Right renal cortex interstitium (tissue), 3 donors: ENCODE measurements around the gene SMCO4. TPM values are rescaled to one million over a fixed set of nuclear protein-coding genes. Genes with fewer than 3 reads are reported as not detected.
"Not testable (repeated sequence)": the region's sequence is repeated elsewhere in the genome, so short reads cannot be mapped to it uniquely, and the experiment has no call there.

ENCODE experiments used
- DNase-seq, 3 donors: peaks; one replicate each; pipeline ENCODE4 v3.0.0-alpha.2; 2013; ENCODE audit warnings: low read depth in 3 of 3, low spot score in 2 of 3
- polyA plus RNA-seq, 3 donors: library from polyadenylated mRNA; unstranded; fragments of 120-200 nt; gene quantifications; one replicate each; pipeline ENCODE4 v1.2.1, GENCODE V29; 2013; ENCODE audit not compliant: insufficient read length in 3 of 3

SMCO4 gene, protein sequence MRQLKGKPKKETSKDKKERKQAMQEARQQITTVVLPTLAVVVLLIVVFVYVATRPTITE
- polyA plus RNA-seq = 10 to 100 TPM; 13.5 to 14.8 (median 14.5) TPM

DNA sequence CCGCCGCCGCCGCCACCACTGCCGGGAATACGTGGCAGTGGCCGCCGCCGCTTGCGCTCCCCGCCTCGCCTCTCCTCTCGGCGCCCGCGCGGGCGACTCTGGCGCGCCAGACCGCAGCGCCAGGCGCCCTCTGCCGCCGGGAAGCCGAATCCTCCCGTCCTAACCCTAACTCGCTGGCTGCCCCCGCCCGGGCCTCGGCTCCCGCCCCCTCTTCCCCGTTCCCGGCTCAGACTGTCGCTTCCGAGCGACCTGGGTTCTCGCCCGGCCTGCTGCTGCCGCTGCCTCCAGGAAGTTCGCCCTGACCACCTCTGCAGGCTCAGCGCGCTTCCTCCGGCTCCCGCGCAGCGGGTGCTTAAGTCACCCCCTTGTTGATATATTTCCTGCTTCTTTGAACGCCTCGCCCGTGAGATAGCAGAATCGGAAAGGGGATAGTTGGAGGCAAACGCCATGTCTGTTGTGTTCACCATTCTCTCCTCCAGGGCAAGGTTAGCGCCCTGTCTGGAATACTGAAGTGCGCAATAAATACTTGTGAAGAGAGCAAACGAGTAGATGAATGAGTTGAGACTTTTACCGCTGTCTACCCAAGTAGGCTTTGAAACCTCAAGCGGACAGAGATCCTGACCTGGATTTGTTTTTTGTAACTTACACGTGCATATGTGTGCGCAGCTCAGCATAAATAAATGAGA, at the start of gene SMCO4:
TSS of gene SMCO4 (minus strand) at position 100 of the 686 bp plus-strand sequence. CDS start 64,202 bp downstream, outside the sequence.
- DNase-seq = peak in 1 of 3 donors; percentile 58

DNA sequence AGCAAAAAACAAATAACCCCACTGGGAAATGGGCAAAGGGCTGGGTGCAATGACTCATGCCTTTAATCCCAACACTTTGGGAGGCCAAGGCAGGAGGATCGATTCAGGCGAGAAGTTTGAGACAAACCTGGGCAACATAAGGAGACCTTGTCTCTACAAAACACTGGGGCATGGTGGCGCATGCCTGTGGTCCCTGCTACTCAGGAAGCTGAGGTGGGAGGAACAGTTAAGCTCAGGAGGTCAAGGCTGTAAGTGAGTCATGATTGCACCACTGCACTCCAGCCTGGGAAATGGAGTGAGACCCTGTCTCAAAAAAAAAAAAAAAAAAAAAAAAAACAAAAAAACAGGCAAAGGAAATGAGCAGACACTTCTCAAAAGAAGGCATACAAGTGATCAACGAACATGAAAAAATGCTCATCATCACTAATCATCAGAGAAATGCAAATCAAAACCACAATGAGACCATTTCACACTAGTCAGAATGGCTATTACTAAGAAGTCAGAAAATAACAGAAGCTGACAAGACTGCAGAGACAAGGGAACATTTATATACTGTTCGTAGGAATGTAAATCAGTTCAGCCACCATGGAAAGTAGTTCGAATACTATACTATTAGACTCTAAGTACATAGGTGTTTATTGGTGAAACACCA, 48.2 kb upstream of the SMCO4 start:
- DNase-seq = no peak

DNA sequence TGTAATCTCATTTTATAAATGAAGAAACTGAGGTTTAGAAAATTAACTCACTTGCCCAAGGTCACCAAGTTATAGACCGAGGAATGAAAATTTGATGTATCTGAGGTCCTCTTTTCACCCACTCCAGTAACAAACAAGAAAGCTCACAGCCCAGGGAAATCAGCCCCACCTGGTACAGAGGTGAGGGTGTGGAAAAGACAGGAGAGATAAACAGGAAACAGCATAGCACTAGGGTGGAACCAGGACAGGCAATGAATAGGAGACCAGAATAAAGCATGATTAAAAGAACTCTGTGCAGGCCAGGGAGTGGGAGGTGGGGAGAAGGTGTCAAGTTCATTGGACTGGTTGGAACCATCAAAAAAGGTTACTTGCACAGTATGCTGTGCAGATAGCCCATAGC, 46.2 kb upstream of the SMCO4 start:
- DNase-seq = no peak

DNA sequence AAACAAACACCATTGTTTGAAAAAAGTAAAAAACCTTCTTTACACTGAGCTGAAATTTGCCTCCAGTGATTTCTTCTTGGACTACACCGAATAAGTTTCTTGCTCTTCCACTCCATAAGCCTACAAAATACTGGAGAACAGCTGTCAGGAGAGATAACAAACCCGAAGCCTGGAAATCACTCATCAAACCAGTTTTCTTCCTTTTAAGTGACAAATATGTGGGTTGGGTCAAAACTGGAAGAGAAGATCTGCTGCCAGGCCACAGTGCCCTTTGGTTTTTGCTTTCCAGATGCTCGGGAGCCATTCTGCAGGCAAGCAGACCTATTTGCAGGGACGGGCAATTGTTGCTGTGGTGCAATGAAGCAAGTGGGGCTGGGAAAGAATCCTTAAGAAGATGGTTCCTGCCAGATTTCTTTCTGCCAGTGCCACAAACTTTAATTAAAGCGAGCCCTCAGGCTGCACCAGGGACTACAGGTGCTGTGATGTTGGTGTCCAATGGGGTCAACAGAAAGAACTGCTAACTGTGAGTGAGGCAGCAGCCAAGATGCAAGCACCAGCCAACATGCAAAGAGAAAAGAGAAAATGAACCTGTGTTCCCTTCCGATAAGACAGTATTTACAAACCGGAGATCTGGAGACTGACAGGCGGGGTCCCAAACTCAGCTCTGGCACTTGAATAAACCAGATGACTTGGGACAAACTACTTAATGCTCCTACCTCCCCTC, 44.8 kb upstream of the SMCO4 start:
- DNase-seq = no peak

DNA sequence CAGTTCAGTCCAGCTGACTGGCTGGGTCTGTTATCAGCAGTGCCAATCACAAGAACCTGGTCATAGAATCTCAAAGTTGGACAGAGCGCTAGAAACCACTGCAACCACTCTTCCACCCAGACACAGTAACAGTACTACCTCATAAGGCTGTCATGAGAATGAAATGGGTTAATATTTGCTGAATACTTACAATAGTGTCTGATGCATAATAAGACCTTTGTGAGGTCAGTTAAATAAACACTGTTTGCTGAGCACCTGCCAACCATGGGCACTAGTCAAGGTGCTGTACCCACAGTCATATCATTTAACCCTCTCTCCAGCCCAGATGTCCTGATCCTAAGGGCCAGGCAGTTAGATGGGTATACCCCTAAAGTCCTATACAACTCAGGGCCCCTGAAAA, 44.2 kb upstream of the SMCO4 start:
- DNase-seq = not testable (repeated sequence)

DNA sequence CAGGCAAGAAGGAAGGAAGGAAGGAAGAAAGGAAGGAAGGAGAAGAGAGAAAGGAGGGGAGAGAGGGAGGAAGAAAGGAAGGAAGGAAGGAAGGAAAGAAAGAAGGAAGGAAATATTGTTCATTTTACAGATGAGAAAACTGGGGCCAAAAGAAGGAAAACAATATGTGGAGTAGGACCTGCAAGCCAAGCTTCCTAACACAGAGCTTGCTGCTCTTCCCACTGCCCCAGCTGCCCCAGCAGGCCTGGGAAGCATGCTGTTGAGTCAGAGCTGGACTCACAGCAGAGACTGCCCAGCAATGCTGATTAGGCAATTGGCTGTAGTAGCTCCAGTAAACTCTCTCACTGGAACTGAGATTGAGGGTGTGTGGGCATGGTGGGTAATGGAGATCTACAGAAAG, 42.6 kb upstream of the SMCO4 start:
- DNase-seq = no peak

DNA sequence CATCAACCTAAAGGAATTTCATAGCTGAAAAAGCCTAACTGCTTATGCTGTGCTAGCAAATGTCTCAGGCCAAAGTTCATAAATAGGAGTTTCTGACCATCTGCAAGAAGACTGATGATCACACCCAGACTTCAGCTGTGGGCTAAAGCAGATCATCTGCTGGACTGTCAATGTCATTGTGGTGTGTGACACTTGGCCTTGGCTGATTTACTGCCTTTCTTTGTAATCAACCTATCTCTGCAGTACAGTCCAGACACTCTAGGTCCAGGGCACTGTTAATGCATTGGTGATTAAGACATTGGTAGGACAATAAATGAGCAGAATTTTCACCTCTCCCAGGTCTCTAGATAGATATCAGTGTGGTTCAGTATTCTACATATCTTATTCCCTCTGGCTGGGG, 40.3 kb upstream of the SMCO4 start:
- DNase-seq = no peak

DNA sequence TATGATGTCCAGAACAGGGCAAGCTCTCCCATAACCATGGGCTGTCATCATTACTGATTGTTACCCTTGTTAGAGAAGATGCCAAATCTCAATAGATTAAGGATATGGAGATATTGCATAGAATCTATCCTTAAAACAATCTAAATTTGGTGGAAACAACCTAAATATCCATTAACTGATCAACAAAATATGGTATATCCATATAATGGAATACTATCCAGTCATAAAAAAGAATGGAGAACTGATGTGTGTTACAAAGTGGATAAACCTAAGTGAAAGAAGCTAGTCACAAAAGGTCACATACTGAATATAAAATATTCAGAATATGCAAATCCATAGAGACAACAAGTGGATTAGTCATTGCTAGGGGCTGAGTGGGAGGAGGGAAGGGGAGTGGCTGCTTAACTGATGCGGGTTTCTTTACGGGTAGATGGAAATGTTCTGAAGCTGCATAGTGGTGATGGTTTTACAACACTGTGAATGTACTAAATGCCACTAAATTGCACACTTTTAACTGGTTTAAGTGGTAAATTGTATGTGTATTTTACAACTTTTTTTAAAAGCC, 36.1 kb upstream of the SMCO4 start:
- DNase-seq = no peak

DNA sequence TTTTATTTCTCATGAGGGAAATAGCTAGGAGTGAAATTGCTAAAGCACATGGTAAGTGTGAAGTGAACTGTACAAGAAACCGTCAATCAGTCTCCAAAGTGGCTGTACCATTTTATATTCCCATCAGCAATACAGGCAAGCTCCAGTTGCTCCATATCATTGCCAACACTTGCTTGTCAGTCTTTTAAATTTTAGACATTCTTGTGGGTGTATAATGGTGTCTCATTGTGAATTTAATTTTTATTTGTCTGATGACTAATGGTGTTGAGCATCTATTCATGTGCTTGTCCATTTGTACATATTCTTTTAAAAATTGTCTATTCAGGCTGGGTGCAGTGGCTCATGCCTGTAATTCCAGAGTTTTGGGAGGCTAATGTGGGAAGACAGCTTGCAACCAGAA, 34.1 kb upstream of the SMCO4 start:
- DNase-seq = no peak

DNA sequence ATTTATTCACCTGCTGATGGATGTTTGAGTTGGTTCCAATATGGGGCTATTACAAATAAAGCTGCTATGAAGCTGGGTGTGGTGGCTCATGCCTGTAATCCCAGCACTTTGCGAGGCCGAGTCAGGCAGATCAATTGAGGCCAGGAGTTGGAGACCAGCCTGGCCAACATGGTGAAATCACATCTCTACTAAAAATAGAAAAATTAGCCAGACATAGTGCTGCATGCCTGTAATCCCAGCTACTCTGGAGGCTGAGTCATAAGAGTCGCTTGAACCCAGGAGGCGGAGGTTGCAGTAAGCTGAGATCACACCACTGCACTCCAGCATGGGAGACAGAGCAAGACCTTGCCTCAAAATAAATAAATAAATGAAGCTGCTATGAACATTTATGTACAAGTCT, 33.7 kb upstream of the SMCO4 start:
- not testable (repeated sequence) for DNase-seq

DNA sequence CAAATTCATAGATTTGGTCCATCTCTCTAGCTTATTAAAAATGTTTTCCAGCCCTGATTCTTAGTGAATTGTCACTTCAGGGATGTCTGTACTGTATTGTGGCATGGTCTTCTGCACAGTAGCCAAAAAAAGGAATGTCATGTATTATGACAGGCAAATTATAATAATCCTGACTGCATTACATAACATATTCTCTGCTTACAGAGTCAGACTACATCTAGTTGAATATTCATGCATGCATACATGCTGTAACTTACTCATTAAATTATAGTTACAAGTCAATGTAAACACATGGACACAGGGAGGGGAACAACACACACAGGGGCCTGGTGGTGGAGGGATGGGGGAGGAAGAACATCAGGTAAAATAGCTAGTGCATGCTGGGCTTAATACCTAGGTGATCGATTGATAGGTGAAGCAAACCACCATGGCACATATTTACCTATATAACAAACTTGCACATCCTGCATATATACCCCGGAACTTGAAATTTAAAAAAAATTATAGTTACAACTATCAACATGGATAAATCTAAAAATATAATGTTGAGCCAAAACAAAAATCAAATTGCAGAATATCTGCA, 31.5 kb upstream of the SMCO4 start:
- DNase-seq = no peak

DNA sequence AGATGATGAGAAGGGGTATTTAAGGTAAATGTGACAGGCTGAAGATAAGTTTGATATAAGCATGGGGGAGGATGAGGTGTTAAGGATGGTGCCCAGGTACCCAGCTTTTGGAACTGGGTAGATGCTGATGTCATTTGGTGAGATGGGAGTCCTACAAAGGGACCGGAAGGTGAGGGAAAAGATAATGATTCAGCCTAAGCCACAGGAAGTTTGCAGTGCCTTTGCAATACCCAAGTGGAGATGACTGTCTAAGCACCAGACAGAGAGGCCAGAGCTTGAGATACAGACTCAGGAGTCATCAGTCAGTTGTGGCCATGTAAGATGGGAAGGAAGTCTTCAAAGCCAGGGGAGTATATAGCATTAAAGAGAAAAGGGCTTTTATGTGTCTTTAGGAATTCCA, 30.0 kb upstream of the SMCO4 start:
- DNase-seq = no peak

DNA sequence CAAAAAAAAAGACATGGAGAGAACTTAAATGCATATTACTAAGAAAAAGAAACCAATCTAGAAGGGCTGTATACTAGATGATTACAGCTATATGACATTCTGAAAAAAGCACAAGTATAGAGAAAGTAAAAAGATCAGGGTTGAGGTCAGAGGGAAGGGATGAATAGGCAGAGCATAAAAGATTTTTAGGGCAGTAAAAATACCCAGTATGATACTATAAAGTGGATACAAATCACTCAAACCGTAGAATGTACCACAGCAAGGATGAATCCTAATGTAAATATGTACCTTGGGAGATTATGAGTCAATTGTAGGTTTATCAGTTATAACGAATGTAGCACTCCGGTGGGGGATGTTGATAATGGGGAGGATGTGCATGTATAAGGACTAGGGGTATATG, 29.4 kb upstream of the SMCO4 start:
- DNase-seq = no peak

DNA sequence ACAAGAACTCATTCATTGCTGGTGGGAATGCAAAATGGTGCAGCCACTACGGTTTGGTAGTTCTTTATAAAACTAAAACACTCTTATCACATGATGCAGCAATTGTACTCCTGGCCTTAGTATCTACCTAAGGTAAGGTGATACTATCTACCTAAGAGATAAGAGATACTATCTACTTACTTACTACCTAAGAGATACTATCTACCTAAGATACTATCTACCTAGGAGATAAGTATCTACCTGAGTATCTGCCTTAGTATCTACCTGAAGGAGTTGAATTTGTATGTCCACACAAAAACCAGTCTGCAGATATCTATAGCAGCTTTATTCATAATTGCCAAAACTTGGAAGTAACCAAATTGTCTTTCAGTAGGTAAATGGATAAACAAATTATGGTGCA, 29.0 kb upstream of the SMCO4 start:
- DNase-seq = no peak

DNA sequence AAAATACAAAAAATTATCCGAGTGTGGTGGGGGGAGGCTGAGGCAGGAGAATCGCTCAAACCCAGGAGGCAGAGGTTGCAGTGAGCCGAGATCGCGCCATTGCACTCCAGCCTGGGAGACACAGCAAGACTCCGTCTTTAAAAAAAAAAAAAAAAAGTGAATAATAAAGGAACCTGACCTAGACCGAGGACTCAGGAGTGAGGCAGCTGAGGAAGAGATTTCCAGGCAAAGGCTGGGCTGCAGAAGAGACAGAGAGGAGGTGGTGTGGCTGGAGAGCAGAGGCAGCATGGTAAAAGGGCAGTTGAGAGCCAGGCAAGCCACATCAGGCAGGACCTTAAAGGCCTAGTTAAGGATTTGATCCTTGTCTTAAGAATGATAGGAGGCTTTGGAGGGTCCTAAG, 28.4 kb upstream of the SMCO4 start:
- no peak for DNase-seq

DNA sequence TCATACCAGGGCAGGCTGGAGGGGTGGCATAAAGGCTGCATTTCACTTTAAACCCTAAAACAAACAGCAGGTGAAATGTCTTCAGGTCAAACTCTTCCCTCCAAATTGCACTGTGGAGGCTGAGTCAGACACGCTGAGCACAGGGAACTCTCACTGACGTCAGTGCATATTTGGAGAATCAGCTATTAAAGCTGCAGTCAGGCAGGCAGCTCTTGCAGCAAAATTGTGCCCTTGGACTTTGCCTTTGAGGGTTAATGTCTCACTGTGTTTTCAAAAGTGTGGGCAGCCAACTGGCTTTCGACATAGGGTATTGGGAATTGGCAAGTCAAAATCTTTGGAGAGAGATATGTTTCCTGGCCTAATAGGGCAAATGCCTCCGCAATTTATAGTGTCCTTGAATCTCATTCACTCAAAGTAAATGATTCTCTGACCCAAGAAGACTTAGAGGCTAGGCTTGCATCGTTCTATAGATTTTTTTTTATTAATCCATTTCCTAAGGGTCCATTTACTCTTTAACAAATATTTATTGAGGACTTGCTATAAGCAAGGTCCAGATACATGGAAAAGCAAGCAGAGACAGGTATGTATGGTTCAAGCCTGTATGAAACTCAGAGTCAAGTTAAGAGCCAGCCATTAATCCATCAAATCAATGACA, 27.7 kb upstream of the SMCO4 start:
- peak in 1 of 3 donors; percentile 8 for DNase-seq

DNA sequence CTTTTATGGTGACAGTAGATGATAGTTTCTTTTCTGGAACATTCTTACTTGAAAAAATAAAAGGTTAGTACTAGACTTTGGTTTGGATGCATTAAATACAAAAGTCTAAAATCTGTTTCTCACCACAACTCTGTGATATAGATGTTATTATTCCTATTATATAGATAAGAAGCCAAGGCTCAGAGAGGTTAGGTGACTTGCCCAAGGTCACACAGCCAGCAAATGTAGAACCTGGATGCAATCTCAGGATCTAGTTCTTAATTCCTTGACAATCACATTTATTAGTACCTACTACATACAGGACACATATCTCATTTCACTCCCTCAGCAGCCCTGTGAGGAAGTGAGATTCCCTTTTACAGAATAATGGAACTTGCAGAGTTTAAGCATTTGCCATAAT, 26.3 kb upstream of the SMCO4 start:
- DNase-seq = no peak

DNA sequence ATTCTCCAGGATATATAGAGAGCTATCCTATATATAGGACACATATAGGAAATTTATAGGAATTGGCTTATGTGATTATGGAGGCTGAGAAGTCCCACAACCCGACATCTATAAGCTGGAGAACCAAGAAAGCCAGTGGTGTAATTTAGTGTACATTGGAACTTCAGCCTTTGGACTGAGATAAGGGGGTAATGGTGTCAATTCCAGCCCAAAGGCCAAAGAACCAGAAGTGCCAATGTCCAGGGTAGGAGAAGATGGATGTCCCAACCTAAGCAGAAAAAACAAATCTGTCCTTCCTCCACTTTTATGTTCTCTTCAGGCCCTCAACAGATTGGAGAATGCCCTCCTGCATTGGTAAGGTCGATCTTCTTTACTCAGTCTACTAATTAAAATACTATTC, 25.5 kb upstream of the SMCO4 start:
- no peak for DNase-seq

DNA sequence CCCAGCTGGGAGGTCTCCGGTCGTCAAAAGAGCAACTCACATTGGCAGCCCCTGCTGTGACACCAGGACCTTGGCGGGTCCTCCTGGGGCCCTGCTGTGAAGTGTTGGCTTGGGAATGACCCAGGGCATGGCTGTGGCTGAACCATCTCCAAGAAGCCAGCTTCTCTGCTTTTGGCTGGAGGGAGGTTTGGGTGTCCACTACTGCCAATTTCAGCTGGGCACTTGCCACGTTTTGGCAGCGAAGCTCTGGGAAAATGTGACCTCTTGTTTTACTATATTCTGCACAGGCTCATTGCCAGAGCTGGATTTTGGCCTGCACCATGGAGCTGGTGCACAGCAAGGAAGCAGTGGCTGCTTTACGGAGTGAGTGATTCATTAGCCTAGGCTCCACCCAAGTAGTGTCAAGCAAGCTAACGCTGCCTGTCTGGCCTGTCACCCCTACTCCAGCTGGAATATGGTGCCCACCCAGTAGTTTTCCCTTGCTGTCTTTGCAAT, 24.3 kb upstream of the SMCO4 start:
- DNase-seq = no peak

DNA sequence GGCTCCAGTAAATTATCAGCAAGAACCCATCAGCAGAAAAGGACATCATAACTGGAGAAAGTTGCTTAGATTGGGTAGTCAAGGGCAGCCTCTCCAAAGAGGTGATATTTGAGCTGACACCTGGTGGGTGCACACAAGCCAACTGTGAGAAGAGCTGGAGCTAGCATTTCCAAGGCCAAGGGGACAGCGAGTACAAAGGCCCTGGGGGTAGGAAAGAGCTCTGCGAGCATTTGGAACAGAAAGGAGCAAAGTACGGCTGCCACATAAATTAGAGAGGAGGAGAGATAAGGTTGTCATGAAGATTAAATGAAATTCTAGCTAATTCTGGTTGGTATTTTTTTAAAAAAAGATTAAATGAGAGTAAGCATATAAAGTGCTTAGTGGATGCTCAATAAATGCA, 21.7 kb upstream of the SMCO4 start:
- no peak for DNase-seq
